ENCODE results near the gene NOTCH2. TPM values are rescaled to one million over a fixed set of nuclear protein-coding genes. Genes with fewer than 3 reads are reported as not detected.

The NOTCH2 gene
- total RNA-seq, 2 experiments from 2014 or later = 45.6 to 53.5 TPM

- CTCF ChIA-PET = no interaction called here
- POLR2A ChIA-PET = no interaction called here
Observed at GRCh38 chr1:119884711-119885110, 184.8 kb downstream of the NOTCH2 start.

- ChIA-PET POLR2A (no interaction called here), CTCF (no interaction called here)
Observed at GRCh38 chr1:119883826-119884225, 185.6 kb downstream of the NOTCH2 start.

- POLR2A ChIA-PET = no interaction called here
Observed at GRCh38 chr1:119882132-119883049, 187.1 kb downstream of the NOTCH2 start.

GRCh38 chr1:119879510-119880434 lies 189.7 kb downstream of the NOTCH2 start:
- POLR2A ChIA-PET = no interaction called here
- CTCF ChIA-PET = interaction anchor here (1.7 kb wide), 1 partner anchor 10 kb away, joined by 4 read pairs; no protein-coding TSS in a partner anchor

More at GRCh38 chr1:119882132-119883049, 187.1 kb downstream of the NOTCH2 start:
- CTCF ChIA-PET = no interaction called here

GRCh38 chr1:119878171-119878570 lies 191.3 kb downstream of the NOTCH2 start:
- POLR2A ChIA-PET = no interaction called here
- CTCF ChIA-PET = interaction anchor here (1.7 kb wide), 1 partner anchor 8 kb away, joined by 4 read pairs; no protein-coding TSS in a partner anchor

DNA sequence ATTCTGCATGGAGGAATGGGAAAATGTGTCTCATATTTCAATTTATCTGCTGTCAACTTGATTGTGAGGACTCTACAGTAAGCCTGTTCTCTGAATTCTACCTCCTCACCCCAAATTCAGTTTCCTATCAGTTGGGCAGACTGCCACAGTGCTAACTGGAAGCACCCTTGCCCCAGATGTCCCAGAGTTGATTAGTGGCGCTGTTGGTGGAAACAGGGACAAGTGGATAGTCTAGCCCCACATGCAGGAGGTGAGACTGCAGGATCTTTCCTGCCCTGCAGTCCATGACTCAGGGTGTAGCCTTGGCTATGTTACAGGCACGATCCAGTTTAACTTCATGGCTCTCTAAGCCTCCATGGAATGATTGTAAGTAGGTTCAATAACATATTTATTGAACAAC lies 195.3 kb downstream of the NOTCH2 start:
- CTCF ChIA-PET = no interaction called here
- POLR2A ChIA-PET = no interaction called here

DNA sequence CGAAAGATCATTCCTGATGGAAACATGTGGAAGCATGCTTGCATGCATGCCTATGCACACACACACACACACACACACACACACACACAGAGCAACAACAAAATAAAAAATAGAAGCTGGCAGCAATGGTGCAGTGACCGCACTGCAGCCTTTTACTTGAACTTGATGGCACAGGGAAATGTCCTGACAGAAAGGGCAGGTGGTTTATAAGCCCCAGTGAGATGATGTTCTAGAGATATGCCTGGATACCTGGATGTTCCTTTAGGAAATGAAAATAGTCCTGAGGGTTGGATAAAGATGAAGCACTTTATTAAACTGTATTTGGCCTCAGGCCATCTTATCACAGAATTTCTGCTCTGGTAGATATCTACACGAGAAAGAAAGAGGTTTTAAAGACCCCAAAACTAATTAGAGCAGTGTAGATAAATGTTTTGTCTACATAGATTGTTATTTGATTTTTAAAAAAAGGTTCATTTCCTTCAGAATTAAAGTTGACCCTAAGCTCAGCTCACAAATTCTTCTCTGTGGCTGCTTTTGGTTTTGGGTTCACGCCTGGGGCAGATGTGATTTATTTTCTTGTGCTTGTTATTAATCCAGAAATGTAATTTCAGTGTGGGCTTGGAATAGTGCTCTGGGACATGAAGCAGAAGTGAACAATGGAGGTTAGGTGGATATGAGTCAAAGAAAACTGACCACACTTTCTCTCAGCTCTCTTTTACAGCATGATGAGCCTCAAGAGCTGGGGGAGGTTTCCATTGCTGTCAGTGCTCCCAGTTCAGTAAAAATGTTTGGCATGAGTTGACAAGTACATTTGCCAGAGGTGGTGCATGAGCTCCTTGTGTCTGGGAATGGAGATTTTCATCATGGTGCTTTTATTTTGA lies 196.1 kb downstream of the NOTCH2 start:
- CTCF ChIA-PET = no interaction called here
- POLR2A ChIA-PET = no interaction called here

DNA sequence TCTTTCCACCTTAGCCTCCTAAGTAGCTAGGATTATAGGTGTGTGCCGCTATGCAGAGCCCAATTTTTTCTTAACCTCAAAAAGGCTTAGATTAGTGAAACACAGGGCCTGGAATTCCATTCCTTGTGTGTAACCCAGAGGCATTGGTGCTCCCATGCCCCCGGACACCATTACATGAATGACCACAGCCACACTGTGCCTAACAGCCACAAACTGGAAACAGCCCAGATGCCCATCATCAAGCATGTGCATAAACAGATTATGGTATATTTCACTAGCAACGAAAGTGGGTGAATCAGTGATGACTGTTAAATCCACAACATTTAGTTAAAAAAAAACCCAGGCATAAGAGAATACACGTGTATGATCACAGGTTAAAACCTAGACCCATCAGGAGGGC lies 197.6 kb downstream of the NOTCH2 start:
- POLR2A ChIA-PET = no interaction called here
- CTCF ChIA-PET = interaction anchor here (0.8 to 1.2 kb wide), 2 partner anchors 14 to 77 kb away, joined by 3 to 4 read pairs; no protein-coding TSS in a partner anchor

- POLR2A ChIA-PET = no interaction called here
- CTCF ChIA-PET = interaction anchor here (0.9 to 1.2 kb wide), 2 partner anchors 27 to 77 kb away, joined by 4 read pairs; no protein-coding TSS in a partner anchor
Observed at GRCh38 chr1:119870917-119871596, 198.4 kb downstream of the NOTCH2 start.

DNA sequence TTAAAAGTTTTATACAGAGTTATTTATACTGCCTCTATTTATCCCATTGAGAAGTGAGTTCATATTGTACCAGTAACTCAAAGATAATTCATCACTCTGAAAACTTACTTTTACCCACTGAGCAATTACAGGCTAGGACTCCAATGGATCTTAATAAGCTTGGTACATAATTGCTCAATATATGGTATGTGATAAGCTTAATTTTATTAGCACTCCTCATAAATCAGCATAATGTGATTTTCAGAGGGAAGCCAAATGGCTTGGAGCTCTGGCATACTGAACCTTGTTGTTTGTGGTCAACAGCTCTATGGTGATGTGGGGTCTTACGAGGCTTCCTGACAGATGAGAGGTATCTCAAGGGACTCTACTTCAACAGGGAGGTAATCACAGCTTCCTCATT lies 199.5 kb downstream of the NOTCH2 start:
- CTCF ChIA-PET = interaction anchor here (0.9 to 1.7 kb wide), 2 partner anchors 9 to 26 kb away, joined by 4 read pairs; no protein-coding TSS in a partner anchor
- POLR2A ChIA-PET = no interaction called here

DNA sequence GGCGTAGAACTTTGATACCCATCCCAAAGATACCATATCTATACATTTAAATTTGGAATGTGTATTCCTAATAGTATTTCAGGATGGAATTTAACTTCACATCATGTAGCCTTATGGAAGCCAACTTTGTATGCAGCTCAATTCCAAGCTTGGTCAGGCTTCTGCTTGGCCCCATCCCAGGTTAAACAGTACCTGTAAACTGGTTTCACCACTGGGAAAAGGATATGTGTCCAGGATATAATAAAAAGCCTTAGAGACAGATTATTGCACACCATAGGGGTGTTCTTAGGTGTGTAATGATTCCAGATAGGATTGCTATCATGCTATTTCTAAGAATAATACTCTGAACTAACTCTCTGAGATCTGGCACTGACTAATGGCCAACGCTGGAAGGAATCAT lies 201.3 kb downstream of the NOTCH2 start:
- POLR2A ChIA-PET = no interaction called here

DNA sequence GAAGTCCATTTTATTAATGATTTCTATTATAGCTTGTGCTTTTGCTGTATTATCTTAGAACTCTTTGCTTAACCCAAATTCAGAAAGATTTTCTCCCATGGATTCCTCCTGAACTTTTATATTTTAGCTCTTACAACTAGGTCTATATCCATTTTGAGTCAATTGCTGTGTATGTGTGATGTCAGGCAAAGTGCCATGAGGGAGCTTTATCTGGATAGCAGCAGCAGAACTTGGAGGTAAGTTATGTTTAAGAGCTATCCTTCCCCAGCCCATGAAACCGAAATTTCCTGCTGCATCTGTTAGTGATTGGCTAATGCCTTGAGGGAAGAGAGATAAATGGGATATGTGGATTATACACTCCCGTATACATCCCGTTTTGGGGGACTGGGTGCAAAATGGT lies 203.0 kb downstream of the NOTCH2 start:
- POLR2A ChIA-PET = no interaction called here
- CTCF ChIA-PET = no interaction called here

More for the DNA sequence above, 201.3 kb downstream of the NOTCH2 start:
- CTCF ChIA-PET = interaction anchor here (1.2 kb wide), 1 partner anchor 18 kb away, joined by 5 read pairs; no protein-coding TSS in a partner anchor

DNA sequence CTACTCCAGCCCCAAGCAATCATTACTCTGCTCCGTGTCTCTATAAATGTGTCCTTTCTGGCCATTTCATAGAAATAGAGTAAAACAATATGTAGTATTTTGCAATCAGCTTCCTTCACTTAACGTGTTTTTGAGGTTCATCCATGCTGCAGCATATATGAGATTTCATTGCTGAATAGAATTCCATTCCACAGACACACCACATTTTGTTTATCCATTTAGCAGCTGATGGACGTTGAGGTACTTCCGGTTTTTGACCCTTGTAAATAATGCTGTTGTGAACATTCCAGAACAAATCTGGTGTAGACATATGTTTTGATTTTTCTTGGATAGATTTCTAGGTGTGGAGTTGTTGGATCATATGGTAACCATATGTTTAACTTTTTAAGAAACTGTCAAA lies 203.8 kb downstream of the NOTCH2 start:
- ChIA-PET CTCF (no interaction called here), POLR2A (no interaction called here)

DNA sequence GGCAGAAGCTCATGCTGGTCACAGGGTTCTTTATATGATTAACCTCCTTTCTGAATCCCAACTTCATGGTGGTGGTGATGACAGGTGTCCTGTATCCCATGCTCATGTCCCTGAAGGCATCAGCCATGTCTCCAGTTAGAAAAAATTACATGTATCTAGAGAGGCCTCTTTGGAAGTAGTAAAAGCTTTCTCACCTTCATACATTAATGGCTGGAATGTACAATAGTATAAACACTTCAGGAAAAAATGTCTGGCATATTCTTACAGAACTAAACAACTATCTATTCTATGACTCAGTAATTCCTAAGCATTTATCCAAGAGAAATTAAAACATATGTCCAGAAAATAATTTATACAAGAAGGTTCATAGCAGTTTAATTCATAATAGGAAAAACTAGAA lies 207.2 kb downstream of the NOTCH2 start:
- CTCF ChIA-PET = no interaction called here
- POLR2A ChIA-PET = no interaction called here

Other genes starting within 250 kb of the NOTCH2 start
- gene ADAM30, start 173.1 kb downstream of the NOTCH2 start, total RNA-seq = not detected
- 10 to 100 TPM; 20.1 to 21.4 TPM for gene SEC22B, start 106.9 kb upstream of the NOTCH2 start, total RNA-seq

Data from activated CD8-positive, alpha-beta memory T cell treated with anti-CD3 and anti-CD28 coated beads for 36 hours (primary cell).